SK-N-SH (cell line): ENCODE measurements around the gene RNFT2. TPM values are rescaled to one million over a fixed set of nuclear protein-coding genes. Genes with fewer than 3 reads are reported as not detected.

Experiments
- CTCF ChIA-PET: fragments of 300-600, 350-600 bp; formaldehyde crosslinking; extraction: SDS; loops from one replicate; lab custom pipeline; 2021; lab: Yijun Ruan, JAX
- POLR2A ChIA-PET: fragments of 350-600 bp; sonication (Branson Sonifier 250); formaldehyde crosslinking; extraction: SDS; loops from one replicate; lab custom pipeline; 2020; ENCODE audit warnings: antibody characterized with exemption, inconsistent platforms; lab: Yijun Ruan, JAX
- DNase-seq: peaks from one replicate; pipeline ENCODE4 v3.0.0; 2012
- H2AFZ ChIP-seq: fragments of 200-600 bp; sonication (generic); 2 replicates; pipeline ENCODE4 v1.8.1; 2016; ENCODE audit warnings: antibody characterized with exemption, mild to moderate bottlenecking, low read depth
- H3F3A ChIP-seq: fragments of 200-600 bp; sonication (generic); replicated peaks from 2 replicates; pipeline ENCODE3; 2016; ENCODE audit warnings: antibody characterized with exemption, mild to moderate bottlenecking; ENCODE audit not compliant: insufficient read depth
- H3K27ac ChIP-seq, 2 experiments: fragments of 200-500 bp in 1 of 2; fragments of 200-600 bp in 1 of 2; sonication (Bioruptor generic) in 1 of 2; sonication (generic), shearing (Covaris generic) in 1 of 2; 2 replicates each; pipeline versions ENCODE4 v1.5.1 to v1.6.1; 2014 to 2016; ENCODE audit warnings: low read depth in 2 of 2, inconsistent platforms in 1 of 2, low read length in 1 of 2, mild to moderate bottlenecking in 1 of 2, mixed read lengths in 1 of 2
- H3K27me3 ChIP-seq: fragments of 200-600 bp; sonication (generic), shearing (Covaris generic); 2 replicates; pipeline ENCODE4 v1.6.1; 2016; ENCODE audit warnings: mixed run types; ENCODE audit not compliant: insufficient read depth
- H3K36me3 ChIP-seq, 2 experiments: fragments of 200-500 bp in 1 of 2; fragments of 200-600 bp in 1 of 2; sonication (Bioruptor generic) in 1 of 2; sonication (generic) in 1 of 2; replicated peaks in 1 of 2; 2 replicates each; pipeline versions ENCODE3 to v1.5.1; 2014 to 2016; ENCODE audit warnings: low read length in 1 of 2, mild to moderate bottlenecking in 1 of 2; ENCODE audit not compliant: insufficient read depth in 2 of 2, control insufficient read depth in 1 of 2
- H3K4me1 ChIP-seq, 2 experiments: fragments of 200-500 bp in 1 of 2; fragments of 200-600 bp in 1 of 2; sonication (Bioruptor generic) in 1 of 2; sonication (generic), shearing (Covaris generic) in 1 of 2; 2 replicates each; pipeline versions ENCODE4 v1.5.1 to v1.6.1; 2014 to 2016; ENCODE audit warnings: low read depth in 1 of 2, low read length in 1 of 2, mixed run types in 1 of 2; ENCODE audit not compliant: insufficient read depth in 2 of 2, control insufficient read depth in 1 of 2
- H3K4me2 ChIP-seq: fragments of 200-600 bp; sonication (generic), shearing (Covaris generic); 2 replicates; pipeline ENCODE4 v1.6.1; 2017; ENCODE audit warnings: mixed run types
- H3K4me3 ChIP-seq, 2 experiments: fragments of 200-500 bp in 1 of 2; fragments of 200-600 bp in 1 of 2; sonication (Bioruptor generic) in 1 of 2; sonication (generic), shearing (Covaris generic) in 1 of 2; 2 replicates each; pipeline versions ENCODE4 v1.5.1 to v1.8.1; 2014 to 2016; ENCODE audit warnings: low read depth in 2 of 2, inconsistent platforms in 1 of 2, low read length in 1 of 2, mild to moderate bottlenecking in 1 of 2, mixed read lengths in 1 of 2, moderate library complexity in 1 of 2
- H3K79me2 ChIP-seq: fragments of 200-600 bp; sonication (generic); 2 replicates; pipeline ENCODE4 v1.8.1; 2017; ENCODE audit warnings: mild to moderate bottlenecking; ENCODE audit not compliant: insufficient read depth
- H3K9ac ChIP-seq: fragments of 200-600 bp; sonication (generic); 2 replicates; pipeline ENCODE4 v1.6.1; 2017; ENCODE audit warnings: mixed run types
- H3K9me2 ChIP-seq: fragments of 200-600 bp; sonication (generic); 2 replicates; pipeline ENCODE4 v1.6.1; 2017; ENCODE audit warnings: mixed run types
- H3K9me3 ChIP-seq: fragments of 200-600 bp; sonication (generic); 2 replicates; pipeline ENCODE4 v1.6.1; 2017; ENCODE audit warnings: mixed run types, mild to moderate bottlenecking, moderate library complexity
- H4K20me1 ChIP-seq: fragments of 200-600 bp; sonication (generic); 2 replicates; pipeline ENCODE4 v1.6.1; 2017; ENCODE audit warnings: mild to moderate bottlenecking, mixed run types; ENCODE audit not compliant: insufficient read depth
- CTCF ChIP-seq: fragments of 200-600 bp; sonication (generic); IDR thresholded peaks from 2 replicates; pipeline ENCODE4 v1.6.1; 2017; ENCODE audit warnings: antibody characterized with exemption, mild to moderate bottlenecking, moderate library complexity
- ELF1 ChIP-seq: IDR thresholded peaks from 2 replicates; pipeline ENCODE4 v1.4.0; 2012
- EP300 ChIP-seq, 2 experiments: IDR thresholded peaks; 2 replicates each; pipeline versions ENCODE4 v1.4.0 to v1.6.1; 2012; ENCODE audit warnings: borderline replicate concordance in 1 of 2, low read depth in 1 of 2, low read length in 1 of 2
- EZH2phosphoT487 ChIP-seq: fragments of 200-600 bp; sonication (generic); IDR thresholded peaks from 2 replicates; pipeline ENCODE4 v1.6.1; 2017; ENCODE audit warnings: low read depth, mixed run types, mild to moderate bottlenecking, antibody characterized with exemption, moderate library complexity, borderline replicate concordance
- FOXJ3 ChIP-seq: sonication (generic); formaldehyde crosslinking; IDR thresholded peaks from 2 replicates; pipeline ENCODE4 v1.5.1; 2020; ENCODE audit warnings: mild to moderate bottlenecking, missing genetic modification reagents
- FOXM1 ChIP-seq: IDR thresholded peaks from 2 replicates; pipeline ENCODE4 v1.4.0; 2012; ENCODE audit warnings: low read depth, mild to moderate bottlenecking
- GABPA ChIP-seq: IDR thresholded peaks from 2 replicates; pipeline ENCODE4 v1.4.0; 2012; ENCODE audit warnings: low read depth, mild to moderate bottlenecking
- GATA2 ChIP-seq: sonication (generic); formaldehyde crosslinking; IDR thresholded peaks from 2 replicates; pipeline ENCODE4 v1.5.0; 2020; ENCODE audit warnings: mild to moderate bottlenecking, missing genetic modification reagents
- JUND ChIP-seq: IDR thresholded peaks from 2 replicates; pipeline ENCODE4 v1.4.0; 2012
- MAX ChIP-seq: IDR thresholded peaks from 2 replicates; pipeline ENCODE4 v1.4.0; 2012; ENCODE audit warnings: low read depth
- MEF2A ChIP-seq: IDR thresholded peaks from 2 replicates; pipeline ENCODE4 v1.4.0; 2012; ENCODE audit warnings: low read depth, borderline replicate concordance
- NFIC ChIP-seq: IDR thresholded peaks from 2 replicates; pipeline ENCODE4 v1.4.0; 2012; ENCODE audit warnings: borderline replicate concordance
- POLR2AphosphoS5 ChIP-seq: IDR thresholded peaks from 2 replicates; pipeline ENCODE4 v1.6.1; 2012; ENCODE audit warnings: low read depth, low read length
- RFX5 ChIP-seq: IDR thresholded peaks from 2 replicates; pipeline ENCODE4 v1.6.1; 2012; ENCODE audit warnings: mild to moderate bottlenecking, improper control_type of control experiment, low read length
- RXRA ChIP-seq: IDR thresholded peaks from 2 replicates; pipeline ENCODE4 v1.4.0; 2012; ENCODE audit warnings: low read depth, mild to moderate bottlenecking, borderline replicate concordance
- SIN3A ChIP-seq: IDR thresholded peaks from 2 replicates; pipeline ENCODE4 v1.6.1; 2012; ENCODE audit warnings: low read depth, mild to moderate bottlenecking, low read length, moderate library complexity, borderline replicate concordance
- SMC3 ChIP-seq: IDR thresholded peaks from 2 replicates; pipeline ENCODE4 v1.6.1; 2012; ENCODE audit warnings: low read depth, low read length, improper control_type of control experiment
- TAF1 ChIP-seq: IDR thresholded peaks from 2 replicates; pipeline ENCODE4 v1.6.1; 2012; ENCODE audit warnings: low read depth, mild to moderate bottlenecking, low read length, moderate library complexity, borderline replicate concordance
- TCF12 ChIP-seq: IDR thresholded peaks from 2 replicates; pipeline ENCODE4 v1.4.0; 2012
- USF2 ChIP-seq: fragments of 150-350 bp; IDR thresholded peaks from 2 replicates; pipeline ENCODE4 v1.6.1; 2017; ENCODE audit warnings: antibody characterized with exemption, low read length, low read depth, borderline replicate concordance
- YY1 ChIP-seq: IDR thresholded peaks from 2 replicates; pipeline ENCODE4 v1.4.0; 2012; ENCODE audit warnings: low read depth, mild to moderate bottlenecking
- ZBTB33 ChIP-seq: IDR thresholded peaks from 2 replicates; pipeline ENCODE4 v1.4.0; 2012; ENCODE audit warnings: low read depth, borderline replicate concordance
- WGBS: methylation state at CpG from one replicate; pipeline ENCODE4 v1.1.6; 2017; ENCODE audit warnings: low lambda C conversion rate; 5-methylcytosine and 5-hydroxymethylcytosine counted together
- polyA plus RNA-seq, 3 experiments: library from polyadenylated mRNA; depleted of rRNA; stranded (reverse); fragments of >200 nt; gene quantifications; 2 replicates each; pipeline ENCODE4 v1.2.3, GENCODE V29; 2012

RNFT2 gene
- polyA plus RNA-seq, 1 of the 3 experiments (the other 2 are of a cell fraction): 3.8 TPM

- Histone ChIP-seq H3K4me2 (no peak overlapping the region), H3F3A (no peaks in the 10 kb centered on the region), H3K9me3 (no peaks in the 10 kb centered on the region), H3K27me3 (no peaks in the 10 kb centered on the region), H4K20me1 (no peaks in the 10 kb centered on the region), H2AFZ (no peak overlapping the region), H3K79me2 (no peaks in the 10 kb centered on the region), H3K4me1 (no peaks in the 10 kb centered on the region), H3K4me3 (no peak overlapping the region), H3K36me3 (no peaks in the 10 kb centered on the region), H3K9me2 (no peaks in the 10 kb centered on the region), H3K27ac (no peak overlapping the region), H3K9ac (no peak overlapping the region)
- ChIA-PET CTCF (interaction anchor here (0.9 to 1.1 kb wide), 2 partner anchors 10 kb away, joined by 3 read pairs; no protein-coding TSS in a partner anchor), POLR2A (no interaction called here)
- 95% methylated on average over 11 of the region's 11 CpGs for WGBS
- TF ChIP-seq TAF1: no peak
- no peak for TF ChIP-seq ZBTB33
- TF ChIP-seq USF2: no peak
- no peak for TF ChIP-seq POLR2AphosphoS5
- TF ChIP-seq SMC3: no peak
- TF ChIP-seq MAX: no peak
- no peak for TF ChIP-seq GABPA
- DNase-seq: no peak
Observed at GRCh38 chr12:116760622-116761020, 22.5 kb downstream of the RNFT2 start.

GRCh38 chr12:116761499-116761898 is 23.4 kb downstream of the RNFT2 start:
- no peak overlapping the region for H3K27ac ChIP-seq
- H3K36me3 ChIP-seq: no peaks in the 10 kb centered on the region
- H3K9me2 ChIP-seq: no peaks in the 10 kb centered on the region
- no peaks in the 10 kb centered on the region for H4K20me1 ChIP-seq
- no peak overlapping the region for H3K4me3 ChIP-seq
- no peak overlapping the region for H3K4me2 ChIP-seq
- no peaks in the 10 kb centered on the region for H3K79me2 ChIP-seq
- no peaks in the 10 kb centered on the region for H3K27me3 ChIP-seq
- H3K9me3 ChIP-seq: no peaks in the 10 kb centered on the region
- no peak overlapping the region for H3K9ac ChIP-seq
- no peak overlapping the region for H2AFZ ChIP-seq
- H3K4me1 ChIP-seq: no peaks in the 10 kb centered on the region
- WGBS: 93% methylated on average over 4 of the region's 4 CpGs
- POLR2A ChIA-PET: no interaction called here
- no peaks in the 10 kb centered on the region for H3F3A ChIP-seq
- CTCF ChIA-PET: interaction anchor here (1.1 kb wide), 1 partner anchor 9 kb away, joined by 3 read pairs; no protein-coding TSS in a partner anchor
- no peak for DNase-seq
- TF ChIP-seq RXRA (no peak), YY1 (no peak), POLR2AphosphoS5 (no peak), JUND (no peak), ELF1 (no peak), TAF1 (no peak), NFIC (no peak), ZBTB33 (no peak), MEF2A (no peak), SMC3 (no peak), CTCF (no peak), RFX5 (no peak), GATA2 (CRISPR knock-in tag) (no peak), FOXM1 (no peak), EZH2phosphoT487 (no peak), EP300 (IDR thresholded peaks at IDR 0.05; ENCODE audit: borderline replicate concordance in 1 of 2, low read depth in 1 of 2, low read length in 1 of 2) (no peak), SIN3A (no peak), TCF12 (no peak), FOXJ3 (CRISPR knock-in tag) (no peak)
